Keratinocyte (primary cell): ENCODE results near the gene QSOX2. TPM values are rescaled to one million over a fixed set of nuclear protein-coding genes. Genes with fewer than 3 reads are reported as not detected.
A peak's percentile ranks its signal among the peaks of the same experiment; 100 is the strongest.

Experiments used
- DNase-seq: peaks from one replicate; pipeline ENCODE4 v3.0.0-alpha.2; 2011; ENCODE audit warnings: low read depth, missing footprints, low spot score
- FAIRE-seq: peaks from 2 replicates; lab custom pipeline; 2011; peaks lifted over from hg19 to GRCh38; lab: Jason Lieb, UNC
- H2AFZ ChIP-seq: 2 replicates; pipeline ENCODE4 v1.6.0; 2012; ENCODE audit warnings: low read length, control low read depth, inconsistent platforms; ENCODE audit not compliant: control insufficient read depth
- H3K27ac ChIP-seq: 2 replicates; pipeline ENCODE4 v1.5.1; 2011; ENCODE audit warnings: low read length; ENCODE audit not compliant: control insufficient read depth, insufficient read depth
- H3K27me3 ChIP-seq: 3 replicates; pipeline ENCODE4 v1.6.0; 2011; ENCODE audit warnings: low read length; ENCODE audit not compliant: control insufficient read depth, insufficient read depth; ENCODE audit errors: extremely low read depth
- H3K36me3 ChIP-seq, 2 experiments: 2 replicates in 1 of 2; 3 replicates in 1 of 2; pipeline ENCODE4 v1.5.1; 2011; ENCODE audit warnings: low read length in 2 of 2, mild to moderate bottlenecking in 1 of 2; ENCODE audit not compliant: control insufficient read depth in 2 of 2, insufficient read depth in 2 of 2; ENCODE audit errors: extremely low read depth in 1 of 2
- H3K4me1 ChIP-seq: 3 replicates; pipeline ENCODE4 v1.5.1; 2011; ENCODE audit warnings: low read length; ENCODE audit not compliant: control insufficient read depth, insufficient read depth; ENCODE audit errors: extremely low read depth
- H3K4me2 ChIP-seq: 3 replicates; pipeline ENCODE4 v1.6.0; 2011; ENCODE audit warnings: low read depth, low read length; ENCODE audit not compliant: control insufficient read depth, insufficient read depth; ENCODE audit errors: extremely low read depth
- H3K4me3 ChIP-seq, 3 experiments: fragments of 200-600 bp in 1 of 3; sonication (generic) in 1 of 3; 2 replicates in 2 of 3; 3 replicates in 1 of 3; pipeline ENCODE4 v1.5.1; 2011 to 2016; ENCODE audit warnings: low read length in 3 of 3, mild to moderate bottlenecking in 3 of 3, control low read depth in 2 of 3, inconsistent platforms in 1 of 3, low read depth in 1 of 3, mixed read lengths in 1 of 3, mixed run types in 1 of 3, moderate library complexity in 1 of 3; ENCODE audit not compliant: control insufficient read depth in 2 of 3, insufficient read depth in 2 of 3; ENCODE audit errors: extremely low read depth in 1 of 3
- H3K79me2 ChIP-seq: 2 replicates; pipeline ENCODE4 v1.6.0; 2012; ENCODE audit warnings: low read length; ENCODE audit not compliant: control insufficient read depth, insufficient read depth
- H3K9ac ChIP-seq: 3 replicates; pipeline ENCODE4 v1.6.0; 2011; ENCODE audit warnings: low read length; ENCODE audit not compliant: control insufficient read depth, insufficient read depth; ENCODE audit errors: extremely low read depth
- H3K9me1 ChIP-seq: 3 replicates; pipeline ENCODE4 v1.6.0; 2011; ENCODE audit warnings: low read length; ENCODE audit not compliant: control insufficient read depth, insufficient read depth; ENCODE audit errors: extremely low read depth
- H3K9me3 ChIP-seq: 2 replicates; pipeline ENCODE4 v1.5.1; 2012; ENCODE audit warnings: low read depth, low read length; ENCODE audit not compliant: control insufficient read depth
- H4K20me1 ChIP-seq: 3 replicates; pipeline ENCODE4 v1.6.0; 2011; ENCODE audit warnings: low read length; ENCODE audit not compliant: control insufficient read depth, insufficient read depth; ENCODE audit errors: extremely low read depth
- EZH2 ChIP-seq: IDR thresholded peaks from one replicate; pipeline ENCODE4 v1.6.1; 2012; ENCODE audit warnings: inconsistent platforms, mild to moderate bottlenecking, low read length, moderate library complexity
- dilution Hi-C: fragments of 300-500 bp; cut with MboI; formaldehyde crosslinking; loops from one replicate; pipeline ENCODE4 v1.7.0; 2020; ENCODE audit warnings: low sequenced_read_pairs; ENCODE audit not compliant: extremely low pct_ligation_motif_present
- polyA plus RNA-seq, 5 experiments: library from polyadenylated mRNA; depleted of rRNA in 3 of 5; stranded (reverse) in 3 of 5; stranded (forward) in 1 of 5; unstranded in 1 of 5; fragments of >200 nt; gene quantifications; 1 replicate in 1 of 5; 2 replicates in 3 of 5; 3 replicates in 1 of 5; pipeline versions ENCODE4 v1.2.1 to v1.2.3, GENCODE V29; 2011 to 2012; ENCODE audit warnings: missing spikeins in 2 of 5, low read depth in 1 of 5, low replicate concordance in 1 of 5
- TF ChIP-seq, protein P1 (sequence below), 3 experiments: IDR thresholded peaks in 1 of 3; conservative IDR thresholded peaks in 1 of 3; optimal IDR thresholded peaks in 1 of 3; 2 replicates in 2 of 3; 3 replicates in 1 of 3; pipeline versions ENCODE3 to v1.5.1; 2011; ENCODE audit warnings: low read length in 3 of 3, mild to moderate bottlenecking in 3 of 3, moderate library complexity in 2 of 3, control low read depth in 1 of 3, inconsistent platforms in 1 of 3; ENCODE audit not compliant: insufficient read depth in 2 of 3; ENCODE audit errors: extremely low read depth in 1 of 3

Gene QSOX2
- polyA plus RNA-seq, 1 donor (not counting 4 experiments of a cell fraction or from before 2014, with no cell fraction given): 11.9 TPM

GRCh38 chr9:136225748-136226679, 19.6 kb downstream of the QSOX2 start:
- no peaks in the 10 kb centered on the region for H3K9me3 ChIP-seq
- H3K4me1 ChIP-seq: peaks cover 32% of the 10 kb centered on the region
- peaks cover 3% of the 10 kb centered on the region for H3K79me2 ChIP-seq
- H3K27ac ChIP-seq: peak overlapping the region; percentile 1
- H3K36me3 ChIP-seq: peaks cover 6 to 9% of the 10 kb centered on the region in 2 experiments
- peak; percentile 73 for FAIRE-seq
- H2AFZ ChIP-seq: no peak overlapping the region
- H3K4me3 ChIP-seq: no peak overlapping the region
- dilution Hi-C loops: no loop called here
- peaks cover 5% of the 10 kb centered on the region for H3K9me1 ChIP-seq
- H3K27me3 ChIP-seq: no peaks in the 10 kb centered on the region
- TF ChIP-seq, protein P1, sequence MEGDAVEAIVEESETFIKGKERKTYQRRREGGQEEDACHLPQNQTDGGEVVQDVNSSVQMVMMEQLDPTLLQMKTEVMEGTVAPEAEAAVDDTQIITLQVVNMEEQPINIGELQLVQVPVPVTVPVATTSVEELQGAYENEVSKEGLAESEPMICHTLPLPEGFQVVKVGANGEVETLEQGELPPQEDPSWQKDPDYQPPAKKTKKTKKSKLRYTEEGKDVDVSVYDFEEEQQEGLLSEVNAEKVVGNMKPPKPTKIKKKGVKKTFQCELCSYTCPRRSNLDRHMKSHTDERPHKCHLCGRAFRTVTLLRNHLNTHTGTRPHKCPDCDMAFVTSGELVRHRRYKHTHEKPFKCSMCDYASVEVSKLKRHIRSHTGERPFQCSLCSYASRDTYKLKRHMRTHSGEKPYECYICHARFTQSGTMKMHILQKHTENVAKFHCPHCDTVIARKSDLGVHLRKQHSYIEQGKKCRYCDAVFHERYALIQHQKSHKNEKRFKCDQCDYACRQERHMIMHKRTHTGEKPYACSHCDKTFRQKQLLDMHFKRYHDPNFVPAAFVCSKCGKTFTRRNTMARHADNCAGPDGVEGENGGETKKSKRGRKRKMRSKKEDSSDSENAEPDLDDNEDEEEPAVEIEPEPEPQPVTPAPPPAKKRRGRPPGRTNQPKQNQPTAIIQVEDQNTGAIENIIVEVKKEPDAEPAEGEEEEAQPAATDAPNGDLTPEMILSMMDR (optimal IDR thresholded peaks at IDR 0.05 in 1 of 3, IDR thresholded peaks at IDR 0.05 in 1 of 3, conservative IDR thresholded peaks at IDR 0.05 in 1 of 3; ENCODE audit: extremely low read depth in 1 of 3, insufficient read depth in 2 of 3, low read length in 3 of 3): peak in 2 of 3 experiments; percentile 99
- TF ChIP-seq EZH2: no peak
- no peak for DNase-seq
- peak overlapping the region; percentile 61 for H3K4me2 ChIP-seq
- peaks cover 32% of the 10 kb centered on the region for H4K20me1 ChIP-seq
- H3K9ac ChIP-seq: peak overlapping the region; percentile 45

GRCh38 chr9:136225366-136225747, 20.3 kb downstream of the QSOX2 start:
- Histone ChIP-seq H4K20me1 (peaks cover 35% of the 10 kb centered on the region), H3K27me3 (no peaks in the 10 kb centered on the region), H3K4me1 (peaks cover 37% of the 10 kb centered on the region), H3K9me1 (peaks cover 5% of the 10 kb centered on the region), H3K4me3 (no peak overlapping the region), H3K9me3 (no peaks in the 10 kb centered on the region), H3K79me2 (peaks cover 2% of the 10 kb centered on the region), H2AFZ (no peak overlapping the region), H3K4me2 (peak overlapping the region; percentile 61), H3K9ac (no peak overlapping the region), H3K27ac (peak overlapping the region; percentile 1), H3K36me3 (peaks cover 6 to 9% of the 10 kb centered on the region in 2 experiments)
- DNase-seq (no peak), FAIRE-seq (no peak)
- TF ChIP-seq EZH2: no peak
- TF ChIP-seq, protein P1 (optimal IDR thresholded peaks at IDR 0.05 in 1 of 3, IDR thresholded peaks at IDR 0.05 in 1 of 3, conservative IDR thresholded peaks at IDR 0.05 in 1 of 3; ENCODE audit: extremely low read depth in 1 of 3, insufficient read depth in 2 of 3, low read length in 3 of 3): no peak
- dilution Hi-C loops: no loop called here
